HG02885 (cell line): Measurements from ENCODE around the gene DEXI.
"Not testable (repeated sequence)": the region's sequence is repeated elsewhere in the genome, so short reads cannot be mapped to it uniquely, and the experiment has no call there.

ENCODE experiments used
- ATAC-seq: cut with Tn5 transposase; IDR thresholded peaks from one replicate; pipeline ENCODE4 v1.9.1; 2021; ENCODE audit warnings: mild to moderate bottlenecking; ENCODE audit not compliant: unreplicated experiment, poor library complexity

Gene DEXI

DNA sequence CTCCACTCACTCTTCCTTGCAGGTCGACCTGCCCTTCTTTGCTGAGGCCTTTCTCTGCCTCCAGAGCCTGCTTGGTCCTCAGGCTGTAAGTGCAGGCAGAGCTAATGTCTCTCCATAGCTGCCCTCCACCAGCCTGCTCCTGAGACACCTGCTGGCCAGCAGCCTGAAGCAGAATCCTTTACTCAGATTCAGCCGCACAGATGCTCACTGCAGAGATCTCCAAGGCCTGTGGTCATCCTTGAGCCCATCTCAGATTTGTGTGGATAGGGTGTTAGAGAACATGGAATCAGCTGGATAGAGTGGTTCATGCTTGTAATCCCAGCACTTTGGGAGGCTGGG lies 11.5 kb downstream of the DEXI start:
- ATAC-seq: no peak

GRCh38 chr16:10929853-10930754 lies 12.2 kb downstream of the DEXI start:
- ATAC-seq: no peak

- ATAC-seq: not testable (repeated sequence)
These were observed 13.2 kb downstream of the DEXI start for GRCh38 chr16:10929097-10929496.

- ATAC-seq: no peak
These were observed 14.7 kb downstream of the DEXI start for GRCh38 chr16:10927497-10928112.

DNA sequence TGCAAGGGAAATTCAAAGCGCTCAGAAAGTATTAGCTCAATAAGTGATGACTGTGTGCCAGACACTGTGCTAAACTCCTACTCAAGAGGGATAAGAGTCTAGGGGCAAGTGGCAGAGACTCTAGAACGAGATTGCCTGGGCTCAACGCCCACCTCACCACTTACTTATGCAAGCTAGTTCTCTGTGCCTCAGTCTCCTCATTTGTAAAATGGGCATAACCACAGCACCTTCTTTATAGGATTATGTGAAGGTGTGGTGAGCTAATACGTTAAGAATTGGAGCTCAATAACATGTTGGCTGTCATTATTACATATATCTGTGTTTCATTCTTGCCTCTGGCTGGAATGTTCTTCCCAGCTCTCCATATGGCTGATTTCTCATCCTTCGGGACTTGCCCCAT lies 15.4 kb downstream of the DEXI start:
- no peak for ATAC-seq

DNA sequence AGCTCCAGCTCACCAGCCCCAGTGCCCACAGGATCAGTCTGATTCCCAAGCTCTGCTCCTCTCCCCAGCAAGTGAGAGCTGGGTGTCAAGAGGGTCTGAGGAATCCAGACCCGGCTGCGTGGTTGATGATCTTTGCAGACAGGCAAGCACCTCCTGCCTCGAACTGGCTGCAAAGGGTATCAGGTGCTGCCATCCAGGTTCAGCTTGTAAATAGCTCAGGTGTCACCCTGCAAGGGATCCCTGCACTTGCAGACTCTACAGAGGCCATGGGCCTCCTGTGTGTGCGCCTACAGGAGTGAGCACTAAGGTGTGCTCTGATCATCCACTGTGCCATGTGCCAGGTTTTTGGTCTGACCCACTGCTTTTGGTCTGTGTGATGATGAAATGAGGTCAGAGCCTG lies 16.2 kb downstream of the DEXI start:
- ATAC-seq: no peak

DNA sequence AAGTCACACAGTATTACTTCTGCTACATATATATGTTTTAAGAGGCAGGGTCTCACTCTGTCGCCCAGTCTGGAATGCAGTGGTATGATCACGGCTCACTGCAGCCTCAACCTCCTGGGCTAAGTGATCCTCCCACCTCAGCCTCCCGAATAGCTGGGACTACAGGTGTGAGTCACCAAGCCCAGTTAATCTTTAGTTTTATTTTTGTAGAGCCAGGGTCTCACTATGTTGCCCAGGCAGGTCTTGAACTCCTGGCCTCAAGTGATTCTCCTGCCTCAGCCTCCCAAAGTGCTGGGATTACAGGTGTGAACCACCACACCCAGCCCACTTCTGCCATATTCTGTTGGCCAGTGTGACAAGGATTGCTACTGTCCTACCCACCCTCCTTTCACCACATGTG lies 17.0 kb downstream of the DEXI start:
- ATAC-seq: not testable (repeated sequence)

DNA sequence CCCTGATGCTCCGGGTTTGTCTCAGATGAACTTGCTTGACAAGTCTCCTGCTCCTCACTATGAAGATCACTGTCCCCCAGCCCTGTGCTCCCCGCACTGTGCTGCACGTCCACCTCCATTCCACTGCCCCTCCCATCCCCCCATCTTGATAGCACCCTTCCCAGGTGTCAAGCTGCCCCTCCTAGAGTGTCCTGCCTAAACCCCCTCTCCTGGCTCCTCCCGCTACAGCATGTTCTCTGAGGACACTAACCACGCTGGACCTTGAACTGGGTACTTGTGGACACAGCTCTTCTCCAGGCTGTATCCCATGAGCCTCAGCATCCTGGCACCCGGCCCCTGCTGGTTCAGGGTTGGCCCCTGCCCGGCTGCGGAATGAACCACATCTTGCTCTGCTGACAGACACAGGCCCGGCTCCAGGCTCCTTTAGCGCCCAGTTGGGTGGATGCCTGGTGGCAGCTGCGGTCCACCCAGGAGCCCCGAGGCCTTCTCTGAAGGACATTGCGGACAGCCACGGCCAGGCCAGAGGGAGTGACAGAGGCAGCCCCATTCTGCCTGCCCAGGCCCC lies 18.5 kb downstream of the DEXI start:
- no peak for ATAC-seq

DNA sequence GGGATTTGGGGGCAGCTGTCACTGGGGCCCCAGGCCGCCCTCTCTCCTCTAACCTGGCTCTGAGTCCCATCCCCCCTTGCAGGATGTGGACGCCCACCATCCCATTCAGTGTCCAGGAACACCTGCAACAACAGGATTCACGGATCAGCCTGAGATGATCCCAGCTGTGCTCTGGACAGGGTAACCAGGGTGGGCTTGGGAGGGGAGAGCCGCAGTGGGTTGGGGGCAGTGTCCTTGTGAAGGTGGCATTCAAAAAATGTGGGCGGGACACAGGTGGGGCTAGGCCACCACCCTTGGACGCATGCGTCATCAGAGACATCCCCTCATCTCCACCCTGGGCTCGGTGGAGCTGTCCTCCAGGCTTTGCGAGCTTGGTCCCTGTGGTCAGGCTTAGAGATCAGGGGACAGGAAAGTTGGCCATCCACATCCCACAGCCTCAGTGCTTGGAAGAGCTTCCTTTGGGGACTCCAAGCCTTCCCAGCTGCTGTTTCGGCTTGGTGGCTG lies 19.1 kb downstream of the DEXI start:
- ATAC-seq: no peak

- no peak for ATAC-seq
These were observed 19.7 kb downstream of the DEXI start for GRCh38 chr16:10922328-10923145.

- ATAC-seq: no peak
These were observed 20.5 kb downstream of the DEXI start for GRCh38 chr16:10921536-10922327.

DNA sequence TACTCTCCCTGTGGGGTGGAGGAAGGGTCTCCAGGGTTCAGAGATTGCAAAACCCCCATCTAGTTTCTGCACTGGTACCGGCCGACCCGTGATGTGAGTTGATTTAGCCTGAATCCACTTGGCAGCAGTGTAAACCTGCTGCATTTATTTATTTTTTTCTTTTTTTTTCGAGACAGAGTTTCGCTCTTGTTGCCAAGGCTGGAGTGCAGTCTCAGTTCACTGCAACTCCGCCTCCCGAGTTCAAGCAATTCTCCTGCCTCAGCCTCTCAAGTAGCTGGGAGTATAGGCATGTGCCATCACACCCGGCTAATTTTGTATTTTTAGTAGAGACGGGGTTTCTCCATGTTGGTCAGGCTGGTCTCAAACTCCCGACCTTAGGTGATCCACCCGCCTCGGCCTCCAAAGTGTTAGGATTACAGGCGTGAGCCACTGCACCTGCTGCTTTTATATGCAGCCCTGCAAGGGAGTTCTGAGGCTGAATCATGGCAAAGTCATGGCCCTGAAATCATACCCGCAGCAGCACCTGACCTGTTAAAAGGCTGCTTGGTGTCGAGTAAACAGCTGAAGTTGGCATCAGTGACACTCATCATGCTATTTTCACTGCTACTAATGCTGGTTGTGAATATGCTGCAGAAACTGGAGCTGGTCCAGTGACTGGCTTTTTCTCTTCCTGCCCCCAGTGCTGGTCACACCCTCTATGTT lies 21.4 kb downstream of the DEXI start:
- ATAC-seq: no peak

DNA sequence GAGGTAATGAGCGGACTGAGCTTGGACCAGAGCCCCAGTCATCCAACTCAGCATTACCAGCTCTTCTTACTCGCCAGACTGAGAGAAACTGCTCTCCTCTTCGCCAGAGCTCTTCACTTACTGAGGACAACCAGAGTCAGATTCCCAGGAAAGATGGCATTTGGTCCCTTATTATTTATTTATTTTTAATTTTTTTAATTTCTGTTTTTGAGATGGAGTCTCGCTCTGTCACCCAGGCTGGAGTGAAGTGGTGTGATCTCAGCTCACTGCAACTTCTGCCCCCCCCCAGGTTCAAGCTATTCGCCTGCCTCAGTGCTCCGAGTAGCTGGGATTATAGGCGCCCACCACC lies 23.3 kb downstream of the DEXI start:
- no peak for ATAC-seq

DNA sequence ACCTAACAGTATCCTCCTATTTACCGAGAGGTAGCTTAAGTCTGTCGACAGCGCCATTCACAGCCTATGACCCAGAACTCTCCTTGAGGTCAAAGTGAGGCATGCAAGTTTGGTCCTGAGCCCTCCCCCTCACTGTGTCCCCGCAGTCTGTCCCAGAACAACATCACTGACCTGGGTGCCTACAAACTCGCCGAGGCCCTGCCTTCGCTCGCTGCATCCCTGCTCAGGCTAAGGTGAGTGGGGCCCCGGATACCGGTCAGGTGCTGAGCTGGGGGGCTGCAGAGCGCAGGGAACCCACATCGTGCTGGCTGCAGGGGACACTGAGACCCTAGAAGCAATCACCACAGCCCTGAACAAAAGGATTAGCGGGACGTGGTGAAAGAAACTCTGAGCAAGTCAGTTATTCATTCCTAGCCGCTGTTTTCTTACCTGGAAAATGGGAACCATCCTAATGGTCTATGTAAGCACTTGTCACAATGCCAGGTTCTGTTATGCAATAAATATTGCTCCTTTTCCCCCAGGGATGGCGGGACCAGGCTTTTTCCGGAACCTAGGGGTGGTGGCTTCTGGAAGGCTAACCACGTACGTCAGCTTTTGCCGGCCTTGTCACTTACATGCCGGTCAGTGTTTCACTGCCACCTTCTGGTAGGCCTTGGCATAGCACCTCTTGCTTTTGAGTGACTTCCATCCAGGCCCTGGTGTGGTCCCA lies 23.8 kb downstream of the DEXI start:
- no peak for ATAC-seq

GRCh38 chr16:10916534-10916933 lies 25.7 kb downstream of the DEXI start:
- no peak for ATAC-seq

DNA sequence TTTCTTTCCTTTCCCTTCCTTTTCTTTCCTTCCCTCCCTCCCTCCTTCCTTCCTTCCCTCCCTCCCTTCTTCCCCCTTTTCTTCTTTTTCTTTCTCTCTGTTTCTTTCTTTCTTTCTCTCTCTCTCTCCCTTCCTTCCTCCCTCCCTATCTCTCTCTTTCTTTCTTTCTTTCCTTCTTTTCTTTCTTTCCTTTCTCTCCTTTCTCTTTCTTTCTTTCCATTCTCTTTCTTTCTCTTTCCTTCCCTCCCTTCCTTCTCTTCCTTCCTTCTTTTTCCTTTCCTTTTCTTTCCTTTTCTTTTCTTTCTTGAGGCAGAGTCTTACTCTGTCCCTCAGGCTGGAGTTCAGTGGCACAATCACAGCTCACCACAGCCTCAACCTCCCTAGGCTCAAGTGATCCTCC lies 31.0 kb downstream of the DEXI start:
- no peak for ATAC-seq

DNA sequence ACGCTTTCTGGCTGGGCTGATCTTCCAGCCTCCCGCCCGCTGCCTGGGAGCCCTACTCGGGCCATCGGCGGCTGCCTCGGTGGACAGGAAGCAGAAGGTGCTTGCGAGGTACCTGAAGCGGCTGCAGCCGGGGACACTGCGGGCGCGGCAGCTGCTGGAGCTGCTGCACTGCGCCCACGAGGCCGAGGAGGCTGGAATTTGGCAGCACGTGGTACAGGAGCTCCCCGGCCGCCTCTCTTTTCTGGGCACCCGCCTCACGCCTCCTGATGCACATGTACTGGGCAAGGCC lies 34.6 kb downstream of the DEXI start:
- no peak for ATAC-seq

GRCh38 chr16:10906914-10907756 lies 35.1 kb downstream of the DEXI start:
- no peak for ATAC-seq
